ENCODE measurements around the gene DPH1. TPM values are rescaled to one million over a fixed set of nuclear protein-coding genes. Genes with fewer than 3 reads are reported as not detected.
A peak's percentile ranks its signal among the peaks of the same experiment; 100 is the strongest.

The DPH1 gene
- total RNA-seq, 1 donor from 2014 or later, result 43.0 TPM

GRCh38 chr17:2041561-2042389, 11.8 kb downstream of the DPH1 start, which contains the start of gene OVCA2:
OVCA2 (plus strand) TSS chr17:2042022; CDS start chr17:2042048, 26 bp downstream.
- DNase-seq (ENCODE audit: extremely low spot score in 2 of 2), result no peak
- H3K4me1 ChIP-seq, result peaks cover 19% of the 10 kb centered on the region
- H3K4me3 ChIP-seq, result peak within 1 kb of the TSS; percentile 60 to 92
- TF ChIP-seq POLR2A (IDR thresholded peaks at IDR 0.05), result peak in 1 of 2 donors; percentile 39
- TF ChIP-seq CTCF (IDR thresholded peaks at IDR 0.05), result peak; percentile 30 to 54 (median 31)
- TF ChIP-seq POLR2AphosphoS5 (IDR thresholded peaks at IDR 0.05; ENCODE audit: insufficient read depth in 1 of 2, low read depth in 1 of 2), result peak; percentile 86 to 87
- intact Hi-C loops (cut with DNase I), result no loop called here
- H3K27me3 ChIP-seq, result no peaks in the 10 kb centered on the region
- no peaks in the 10 kb centered on the region for H3K9me3 ChIP-seq
- peaks cover 0 to 7% of the 10 kb centered on the region in 2 donors for H3K36me3 ChIP-seq
- H3K27ac ChIP-seq, result peak within 1 kb of the TSS; percentile 83

- H3K27ac ChIP-seq, result peak overlapping the region; percentile 83
- intact Hi-C loops (cut with DNase I), result no loop called here
- H3K4me1 ChIP-seq, result peaks cover 19% of the 10 kb centered on the region
- no peak for DNase-seq (ENCODE audit: extremely low spot score in 2 of 2)
- no peaks in the 10 kb centered on the region for H3K9me3 ChIP-seq
- TF ChIP-seq CTCF (IDR thresholded peaks at IDR 0.05), result no peak
- no peak for TF ChIP-seq POLR2A (IDR thresholded peaks at IDR 0.05)
- TF ChIP-seq POLR2AphosphoS5 (IDR thresholded peaks at IDR 0.05; ENCODE audit: insufficient read depth in 1 of 2, low read depth in 1 of 2), result no peak
- H3K36me3 ChIP-seq, result peaks cover 0 to under 1% of the 10 kb centered on the region in 2 donors
- H3K27me3 ChIP-seq, result no peaks in the 10 kb centered on the region
- H3K4me3 ChIP-seq, result peak overlapping the region; percentile 60 to 92
These were observed 12.5 kb downstream of the DPH1 start for GRCh38 chr17:2042390-2042847.

GRCh38 chr17:2042933-2043332, 13.0 kb downstream of the DPH1 start:
- no peak for DNase-seq (ENCODE audit: extremely low spot score in 2 of 2)
- H3K4me1 ChIP-seq, result peaks cover 19% of the 10 kb centered on the region
- H3K27ac ChIP-seq, result peak overlapping the region; percentile 83
- intact Hi-C loops (cut with DNase I), result no loop called here
- H3K27me3 ChIP-seq, result no peaks in the 10 kb centered on the region
- H3K4me3 ChIP-seq, result peak overlapping the region; percentile 60 to 92
- H3K9me3 ChIP-seq, result no peaks in the 10 kb centered on the region
- TF ChIP-seq POLR2A (IDR thresholded peaks at IDR 0.05) (no peak), CTCF (IDR thresholded peaks at IDR 0.05) (no peak), POLR2AphosphoS5 (IDR thresholded peaks at IDR 0.05; ENCODE audit: insufficient read depth in 1 of 2, low read depth in 1 of 2) (no peak)
- no peaks in the 10 kb centered on the region for H3K36me3 ChIP-seq

- no peak overlapping the region for H3K27ac ChIP-seq
- H3K4me1 ChIP-seq, result peaks cover 21% of the 10 kb centered on the region
- TF ChIP-seq POLR2A (IDR thresholded peaks at IDR 0.05) (no peak), CTCF (IDR thresholded peaks at IDR 0.05) (no peak), POLR2AphosphoS5 (IDR thresholded peaks at IDR 0.05; ENCODE audit: insufficient read depth in 1 of 2, low read depth in 1 of 2) (no peak)
- H3K9me3 ChIP-seq, result no peaks in the 10 kb centered on the region
- no peaks in the 10 kb centered on the region for H3K27me3 ChIP-seq
- no peaks in the 10 kb centered on the region for H3K36me3 ChIP-seq
- no peak for DNase-seq (ENCODE audit: extremely low spot score in 2 of 2)
- intact Hi-C loops (cut with DNase I), result no loop called here
- no peak overlapping the region for H3K4me3 ChIP-seq
These were observed 13.8 kb downstream of the DPH1 start for GRCh38 chr17:2043785-2044184.

All from vagina (tissue), 2 donors.